ENCODE data around the gene TTC21A.
A peak's percentile ranks its signal among the peaks of the same experiment; 100 is the strongest.
"Not testable (repeated sequence)": the region's sequence is repeated elsewhere in the genome, so short reads cannot be mapped to it uniquely, and the experiment has no call there.

Gene TTC21A

GRCh38 chr3:39154280-39155021 lies 47.0 kb downstream of the TTC21A start:
- no peak for DNase-seq (ENCODE audit: low spot score)

DNA sequence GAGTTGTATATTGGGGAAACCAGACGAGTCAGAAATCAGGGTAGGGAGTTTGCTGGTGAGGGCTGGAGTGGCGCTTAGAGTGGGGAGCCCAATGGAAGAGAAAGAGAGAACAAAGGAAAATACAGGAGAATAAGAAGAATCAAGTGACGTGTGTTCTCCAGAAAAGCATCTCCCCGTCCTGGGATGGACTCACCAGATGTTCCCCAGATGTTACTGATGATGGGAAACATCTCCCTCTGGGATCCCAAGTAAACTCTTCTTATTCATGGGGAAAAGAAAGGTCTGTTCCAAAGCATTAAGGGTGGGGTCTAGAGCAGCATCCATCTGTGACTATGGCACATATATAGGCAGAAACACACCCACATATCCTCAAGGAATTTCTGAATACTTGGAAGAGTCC lies 48.9 kb downstream of the TTC21A start:
- no peak for DNase-seq (ENCODE audit: low spot score)

DNA sequence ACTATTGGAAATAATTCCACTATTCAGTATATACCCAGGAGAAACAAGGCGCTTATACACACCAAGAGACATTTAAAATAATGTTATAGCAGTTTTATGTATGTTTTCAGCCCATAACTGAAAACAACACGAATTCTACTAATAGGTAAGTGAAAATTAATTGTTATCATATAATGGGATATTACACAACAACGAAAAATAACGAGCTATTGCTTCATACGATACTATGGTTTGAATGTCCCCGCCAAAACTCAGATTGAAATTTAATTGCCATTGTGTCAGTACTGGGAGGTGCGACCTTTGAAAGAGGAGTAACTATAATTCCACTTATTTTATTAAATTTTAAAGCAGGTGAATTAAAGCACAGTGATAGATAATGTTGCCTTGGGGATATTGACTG lies 49.9 kb downstream of the TTC21A start:
- no peak for DNase-seq (ENCODE audit: low spot score)

GRCh38 chr3:39158148-39158715 lies 50.8 kb downstream of the TTC21A start:
- no peak for DNase-seq (ENCODE audit: low spot score)

DNA sequence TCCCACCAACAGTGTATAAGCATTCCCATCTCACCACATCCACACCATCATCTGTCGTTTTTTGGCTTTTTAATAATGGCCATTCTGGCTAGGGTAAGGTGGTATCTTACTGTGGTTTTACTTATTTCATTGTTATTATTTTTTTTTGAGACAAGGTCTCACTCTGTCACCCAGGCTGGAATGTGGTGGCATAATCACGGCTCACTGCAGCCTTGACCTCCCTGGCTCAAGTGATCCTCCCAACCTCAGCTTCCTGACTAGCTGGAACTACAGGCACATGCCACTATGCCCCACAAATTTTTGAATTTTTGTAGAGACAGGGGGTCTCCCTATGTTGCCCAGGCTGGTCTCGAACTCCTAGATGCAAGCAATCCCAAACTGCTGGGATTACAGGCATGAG lies 56.9 kb downstream of the TTC21A start:
- DNase-seq (ENCODE audit: low spot score) = no peak

- DNase-seq (ENCODE audit: low spot score) = no peak
These were observed 58.0 kb downstream of the TTC21A start for GRCh38 chr3:39165518-39165917.

- DNase-seq (ENCODE audit: low spot score) = no peak
These were observed 58.7 kb downstream of the TTC21A start for GRCh38 chr3:39166134-39166710.

- DNase-seq (ENCODE audit: low spot score) = no peak
These were observed 59.6 kb downstream of the TTC21A start for GRCh38 chr3:39166932-39167532.

DNA sequence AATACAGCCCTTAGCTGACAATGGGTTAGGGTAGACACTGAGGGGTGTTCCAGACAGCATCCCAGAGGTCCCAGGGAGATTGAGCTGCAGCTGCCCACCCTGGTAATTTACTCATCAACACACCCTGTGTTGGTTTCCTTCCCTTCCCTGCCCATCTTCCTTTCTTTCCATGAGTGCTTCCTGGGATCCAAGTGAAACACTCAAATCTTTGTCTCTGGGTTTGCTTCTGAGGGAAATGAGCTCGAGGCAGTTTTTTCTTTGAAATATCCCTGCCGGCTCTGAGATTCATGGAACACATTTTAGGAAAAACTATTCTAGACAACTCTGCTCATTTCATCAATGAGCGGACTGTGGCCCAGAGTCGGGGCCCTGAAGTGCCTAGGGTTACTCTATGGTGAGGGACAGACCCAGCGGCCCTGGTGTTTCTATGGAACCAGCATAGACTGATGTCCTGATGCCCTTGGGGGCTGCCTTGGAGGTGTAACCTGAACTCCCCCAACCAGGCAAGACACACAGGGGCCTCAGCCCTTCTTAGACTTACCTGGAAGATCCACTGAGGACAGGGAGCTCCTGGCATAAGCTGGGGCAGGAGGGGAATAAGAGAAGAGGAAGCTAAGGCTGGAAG lies 60.8 kb downstream of the TTC21A start:
- no peak for DNase-seq (ENCODE audit: low spot score)

GRCh38 chr3:39169712-39170111 lies 62.2 kb downstream of the TTC21A start:
- DNase-seq (ENCODE audit: low spot score) = no peak

DNA sequence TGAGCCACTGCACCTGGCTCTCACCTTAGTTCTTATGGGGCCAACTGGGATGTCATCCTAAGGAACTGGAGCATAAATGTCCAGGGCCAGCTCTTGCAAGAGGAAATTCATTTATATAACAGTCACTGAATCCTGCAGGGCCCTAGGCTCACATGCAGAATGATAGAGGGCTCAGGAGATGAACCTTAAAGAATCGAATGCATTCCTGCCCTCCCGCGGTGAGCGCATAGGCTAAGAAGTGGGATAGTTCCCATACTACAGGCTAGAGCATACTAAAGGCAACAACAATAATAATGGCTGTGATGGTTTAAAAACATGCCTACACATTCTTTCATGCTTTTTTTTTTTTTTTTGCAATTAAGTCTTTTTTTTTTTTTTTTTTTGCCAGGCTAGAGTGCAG lies 63.0 kb downstream of the TTC21A start:
- DNase-seq (ENCODE audit: low spot score) = no peak

- DNase-seq (ENCODE audit: low spot score) = not testable (repeated sequence)
These were observed 63.4 kb downstream of the TTC21A start for GRCh38 chr3:39170877-39171276.

- DNase-seq (ENCODE audit: low spot score) = no peak
These were observed 64.4 kb downstream of the TTC21A start for GRCh38 chr3:39171860-39172259.

GRCh38 chr3:39173318-39174125 lies 66.0 kb downstream of the TTC21A start:
- no peak for DNase-seq (ENCODE audit: low spot score)

GRCh38 chr3:39176025-39176714 lies 68.7 kb downstream of the TTC21A start:
- no peak for DNase-seq (ENCODE audit: low spot score)

DNA sequence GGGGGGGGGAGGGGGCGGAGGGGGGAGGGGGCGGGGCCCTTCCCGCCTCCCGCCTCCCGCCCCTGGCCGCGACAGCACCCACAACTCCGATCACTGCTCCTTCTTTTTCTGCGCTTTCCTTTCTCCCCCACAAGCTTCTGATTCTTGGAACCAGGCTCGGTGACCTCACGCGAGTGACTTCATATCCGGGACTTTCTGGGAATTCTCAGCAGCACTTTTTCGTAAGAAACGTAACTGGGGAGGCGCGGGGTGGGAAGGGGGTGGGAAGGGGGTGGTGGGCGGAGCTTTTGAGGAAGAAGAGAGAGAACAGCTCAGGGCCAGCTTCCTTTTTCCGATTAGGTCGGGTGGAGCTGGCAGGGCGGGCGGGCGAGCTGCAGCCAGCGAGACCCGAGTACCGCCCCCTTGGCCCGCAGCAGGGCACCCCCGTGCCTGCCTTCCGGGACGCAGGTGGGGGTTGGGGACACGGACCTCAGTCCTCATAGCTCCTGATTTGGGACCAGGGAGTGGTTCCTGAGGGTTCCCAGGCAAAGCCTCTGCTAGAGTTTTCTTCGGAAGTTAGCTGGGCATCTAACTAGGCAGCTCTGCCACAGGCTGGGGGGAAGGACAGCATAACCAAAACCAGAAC lies 70.3 kb downstream of the TTC21A start:
- DNase-seq (ENCODE audit: low spot score) = peak; percentile 59

- DNase-seq (ENCODE audit: low spot score) = no peak
These were observed 71.1 kb downstream of the TTC21A start for GRCh38 chr3:39178553-39178952.

GRCh38 chr3:39180183-39180545 lies 72.7 kb downstream of the TTC21A start:
- no peak for DNase-seq (ENCODE audit: low spot score)

DNA sequence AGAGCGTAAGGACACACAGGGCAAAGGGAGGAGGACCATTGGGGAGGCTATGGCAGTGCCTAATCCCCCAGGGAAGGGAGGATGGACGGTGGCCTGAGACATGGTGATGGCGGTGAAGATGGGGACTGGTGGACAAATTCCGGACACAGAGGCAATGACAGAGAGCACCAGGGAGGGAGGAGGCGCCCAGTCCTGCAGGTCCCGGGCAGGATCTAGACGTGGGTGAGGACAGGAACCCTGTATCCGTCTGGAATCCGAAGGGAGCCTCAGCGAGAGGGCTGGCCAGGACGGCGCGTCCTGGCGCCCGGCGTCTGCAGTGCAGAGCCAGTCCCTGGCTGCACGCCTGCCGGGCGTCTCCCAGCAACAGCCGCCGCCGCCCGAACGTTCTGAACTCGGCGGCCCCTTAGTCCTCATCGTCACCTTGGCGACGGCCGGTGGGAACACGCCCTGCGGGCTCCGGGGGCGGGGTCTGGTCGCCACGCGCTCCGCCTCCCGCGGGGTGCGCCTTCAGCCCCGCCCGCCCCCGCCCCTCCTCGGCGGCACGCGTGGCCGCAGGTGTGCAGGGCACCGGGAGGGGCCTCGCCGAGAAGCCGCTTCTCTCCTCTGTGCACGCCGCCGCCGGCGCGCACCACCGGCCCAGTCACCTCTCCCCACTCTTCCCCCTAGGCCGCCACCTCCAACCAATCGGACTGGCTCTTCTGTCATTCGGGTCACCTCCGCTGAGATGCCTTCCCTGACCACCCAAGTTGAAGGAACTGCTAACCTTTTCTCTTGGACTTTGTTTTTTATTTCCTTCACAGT lies 73.3 kb downstream of the TTC21A start:
- DNase-seq (ENCODE audit: low spot score) = peak; percentile 93
